Peyer's patch (tissue), 4 donors: Measurements from ENCODE around the gene PLSCR3.

Experiments used
- CTCF ChIP-seq, 6 experiments: fragments of 450-650 bp in 4 of 6; fragments of 200-600 bp in 2 of 6; sonication (generic) in 1 of 6; IDR thresholded peaks; one replicate each; pipeline ENCODE4 v1.5.1; 2017 to 2019; ENCODE audit warnings: antibody characterized with exemption in 6 of 6, mild to moderate bottlenecking in 3 of 6, moderate library complexity in 1 of 6
- POLR2A ChIP-seq, 2 donors: fragments of 450-650 bp; IDR thresholded peaks; one replicate each; pipeline ENCODE4 v1.5.1; 2017; ENCODE audit warnings: antibody characterized with exemption in 2 of 2, mild to moderate bottlenecking in 2 of 2, moderate library complexity in 2 of 2

- no peak for TF ChIP-seq CTCF (IDR thresholded peaks at IDR 0.05)
- TF ChIP-seq POLR2A (IDR thresholded peaks at IDR 0.05), result no peak
Measured at GRCh38 chr17:7379134-7379533, 15.2 kb downstream of the PLSCR3 start.
